Lower leg skin (tissue), 4 donors: ENCODE measurements around the gene PRSS8. TPM values are rescaled to one million over a fixed set of nuclear protein-coding genes. Genes with fewer than 3 reads are reported as not detected.

Experiments
- DNase-seq, 2 donors: peaks; one replicate each; pipeline ENCODE4 v3.0.0-alpha.2; 2019; ENCODE audit warnings: low spot score in 2 of 2
- H3K4me3 ChIP-seq: fragments of 200-600 bp; sonication (generic); 2 replicates; pipeline ENCODE4 v1.5.1; 2017; ENCODE audit warnings: mild to moderate bottlenecking, low read depth; ENCODE audit not compliant: poor library complexity, severe bottlenecking
- POLR2A ChIP-seq, 2 donors: fragments of 450-650 bp; IDR thresholded peaks; one replicate each; pipeline ENCODE4 v1.6.1; 2016 to 2017; ENCODE audit warnings: antibody characterized with exemption in 2 of 2, mild to moderate bottlenecking in 1 of 2, moderate library complexity in 1 of 2
- WGBS, 2 donors: methylation state at CpG; one replicate each; pipeline ENCODE4 v1.1.5; 2018; 5-methylcytosine and 5-hydroxymethylcytosine counted together
- intact Hi-C: fragments of 100-400 bp; cut with DNase I; formaldehyde crosslinking; loops from one replicate; pipeline ENCODE4 v1.15.0; 2023; ENCODE audit warnings: low total_unique reads
- total RNA-seq, 4 donors: library from RNA; depleted of rRNA; stranded (reverse); fragments of >200 nt; gene quantifications; one replicate each; pipeline ENCODE4 v1.1.0, GENCODE V29; 2016
- TF ChIP-seq, protein P1 (sequence below), 3 donors: fragments of 450-650 bp; IDR thresholded peaks; one replicate each; pipeline ENCODE4 v1.5.1; 2016; ENCODE audit warnings: antibody characterized with exemption in 3 of 3, mild to moderate bottlenecking in 3 of 3, moderate library complexity in 2 of 3

The PRSS8 gene
- total RNA-seq, 4 donors from 2014 or later, result 147 to 223 (median 172) TPM

- WGBS, 2 donors, result 18 to 22% methylated on average over 18 of the region's 18 CpGs
- TF ChIP-seq, protein P1, sequence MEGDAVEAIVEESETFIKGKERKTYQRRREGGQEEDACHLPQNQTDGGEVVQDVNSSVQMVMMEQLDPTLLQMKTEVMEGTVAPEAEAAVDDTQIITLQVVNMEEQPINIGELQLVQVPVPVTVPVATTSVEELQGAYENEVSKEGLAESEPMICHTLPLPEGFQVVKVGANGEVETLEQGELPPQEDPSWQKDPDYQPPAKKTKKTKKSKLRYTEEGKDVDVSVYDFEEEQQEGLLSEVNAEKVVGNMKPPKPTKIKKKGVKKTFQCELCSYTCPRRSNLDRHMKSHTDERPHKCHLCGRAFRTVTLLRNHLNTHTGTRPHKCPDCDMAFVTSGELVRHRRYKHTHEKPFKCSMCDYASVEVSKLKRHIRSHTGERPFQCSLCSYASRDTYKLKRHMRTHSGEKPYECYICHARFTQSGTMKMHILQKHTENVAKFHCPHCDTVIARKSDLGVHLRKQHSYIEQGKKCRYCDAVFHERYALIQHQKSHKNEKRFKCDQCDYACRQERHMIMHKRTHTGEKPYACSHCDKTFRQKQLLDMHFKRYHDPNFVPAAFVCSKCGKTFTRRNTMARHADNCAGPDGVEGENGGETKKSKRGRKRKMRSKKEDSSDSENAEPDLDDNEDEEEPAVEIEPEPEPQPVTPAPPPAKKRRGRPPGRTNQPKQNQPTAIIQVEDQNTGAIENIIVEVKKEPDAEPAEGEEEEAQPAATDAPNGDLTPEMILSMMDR (IDR thresholded peaks at IDR 0.05), result no peak
- no peak for TF ChIP-seq POLR2A (IDR thresholded peaks at IDR 0.05)
- intact Hi-C loops, result no loop called here
- DNase-seq, result peak in 1 of 2 donors; percentile 86
- H3K4me3 ChIP-seq, result peak overlapping the region; percentile 33
Measured at GRCh38 chr16:31134625-31135534, 647 bp downstream of the PRSS8 start.

DNA sequence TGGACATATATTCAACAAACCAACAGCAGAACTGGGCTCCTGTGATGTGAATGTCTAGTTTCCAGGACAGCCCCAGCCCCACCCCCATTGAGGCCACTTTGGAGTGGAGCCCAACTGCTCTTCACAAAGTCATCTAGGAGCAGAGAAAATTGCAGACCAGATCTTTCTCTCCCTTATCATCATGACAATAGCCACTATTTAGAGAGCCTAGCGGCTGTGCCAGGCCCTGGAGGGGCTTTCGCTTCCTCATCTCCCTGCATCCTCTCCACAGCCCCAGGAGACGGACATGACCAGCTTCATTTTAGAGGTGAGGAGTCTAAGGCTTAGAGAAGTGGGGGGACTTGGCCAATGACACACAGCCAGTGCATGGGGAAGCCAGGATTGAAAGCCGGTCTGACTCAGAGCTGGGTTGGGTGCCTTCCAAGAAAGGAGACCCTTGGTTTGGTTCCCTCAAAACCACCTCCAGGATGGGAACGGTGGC lies 1.4 kb downstream of the PRSS8 start:
- no peak overlapping the region for H3K4me3 ChIP-seq
- intact Hi-C loops, result no loop called here
- no peak for DNase-seq
- TF ChIP-seq, protein P1 (IDR thresholded peaks at IDR 0.05), result no peak
- TF ChIP-seq POLR2A (IDR thresholded peaks at IDR 0.05), result no peak
- WGBS, 2 donors, result 40 to 52% methylated on average over 5 of the region's 5 CpGs

DNA sequence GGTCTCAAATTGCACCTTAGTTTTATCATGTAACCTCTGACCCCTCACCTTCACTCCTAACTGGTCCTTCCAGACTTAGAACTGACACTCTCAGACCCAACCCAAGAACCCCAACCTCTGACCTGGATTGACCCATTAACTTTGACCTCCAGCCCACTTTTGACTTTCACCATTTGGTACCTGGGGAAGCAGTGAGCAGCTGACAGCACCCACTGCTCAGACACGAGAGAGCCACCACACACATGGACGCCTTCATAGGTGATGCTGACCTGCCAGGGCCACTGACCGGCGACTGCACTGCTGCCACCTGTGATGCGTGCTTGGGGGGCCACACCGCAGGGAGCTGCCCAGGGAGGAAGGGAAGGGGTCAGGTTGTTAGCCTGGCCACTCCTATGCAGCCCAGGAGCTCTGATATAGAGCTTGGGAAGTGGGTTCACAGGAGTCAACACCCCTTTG lies 2.5 kb downstream of the PRSS8 start:
- WGBS, 2 donors, result 86 to 93% methylated on average over 5 to 6 of the region's 6 CpGs
- TF ChIP-seq, protein P1 (IDR thresholded peaks at IDR 0.05), result no peak
- TF ChIP-seq POLR2A (IDR thresholded peaks at IDR 0.05), result no peak
- DNase-seq, result no peak
- no peak overlapping the region for H3K4me3 ChIP-seq
- intact Hi-C loops, result no loop called here

DNA sequence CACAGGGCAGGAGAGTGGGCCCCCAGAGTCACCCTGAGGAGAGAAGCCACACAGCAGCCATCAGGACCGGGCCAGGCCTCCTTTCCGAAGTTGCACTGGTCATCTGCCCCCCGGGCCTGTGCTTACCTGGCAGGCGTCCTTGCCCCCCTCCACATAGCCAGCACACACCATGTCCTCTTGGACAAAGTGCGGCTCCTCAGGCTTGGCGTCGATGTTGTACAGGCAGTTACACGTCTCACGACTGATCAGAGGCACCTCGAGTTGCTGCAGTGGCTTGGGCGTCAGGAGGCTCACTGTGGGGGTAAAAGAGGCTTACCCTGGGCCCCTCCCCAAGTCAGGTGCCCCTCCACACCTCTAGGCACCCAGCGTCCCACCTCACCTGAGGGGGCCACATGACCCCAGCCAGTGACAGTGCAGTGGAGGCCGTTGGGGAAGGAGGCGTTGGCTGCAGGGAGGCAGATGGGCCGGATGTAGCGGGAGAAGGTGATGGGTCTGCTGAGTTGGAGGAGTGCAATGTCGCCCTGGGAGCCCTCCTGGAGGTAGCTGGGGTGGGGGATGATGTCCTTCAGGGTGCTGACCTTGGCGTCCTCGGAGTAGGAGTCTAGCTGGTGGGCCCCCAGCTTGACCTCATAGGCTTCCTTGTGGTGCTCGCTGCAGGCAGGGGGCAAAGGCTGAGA lies 3.1 kb downstream of the PRSS8 start:
- 62 to 78% methylated on average over 17 to 20 of the region's 20 CpGs for WGBS, 2 donors
- no peak overlapping the region for H3K4me3 ChIP-seq
- DNase-seq, result no peak
- intact Hi-C loops, result no loop called here
- TF ChIP-seq, protein P1 (IDR thresholded peaks at IDR 0.05), result no peak
- TF ChIP-seq POLR2A (IDR thresholded peaks at IDR 0.05), result no peak

GRCh38 chr16:31131841-31132271 lies 3.7 kb downstream of the PRSS8 start:
- DNase-seq, result no peak
- TF ChIP-seq, protein P1 (IDR thresholded peaks at IDR 0.05), result no peak
- intact Hi-C loops, result no loop called here
- 45 to 63% methylated on average over 4 to 5 of the region's 5 CpGs for WGBS, 2 donors
- H3K4me3 ChIP-seq, result no peak overlapping the region
